GM19351 (cell line): ENCODE results near the gene STARD3NL.
"Not testable (repeated sequence)": the region's sequence is repeated elsewhere in the genome, so short reads cannot be mapped to it uniquely, and the experiment has no call there.

Experiments
- ATAC-seq: cut with Tn5 transposase; IDR thresholded peaks from one replicate; pipeline ENCODE4 v1.9.1; 2021; ENCODE audit warnings: mild to moderate bottlenecking, moderate library complexity; ENCODE audit not compliant: unreplicated experiment

Gene STARD3NL

GRCh38 chr7:38262545-38262944 lies 84.5 kb downstream of the STARD3NL start:
- no peak for ATAC-seq

- ATAC-seq, result not testable (repeated sequence)
These were observed 85.2 kb downstream of the STARD3NL start for GRCh38 chr7:38263274-38263673.

- ATAC-seq, result not testable (repeated sequence)
These were observed 86.6 kb downstream of the STARD3NL start for GRCh38 chr7:38264602-38265001.

GRCh38 chr7:38265958-38266357 lies 87.9 kb downstream of the STARD3NL start:
- ATAC-seq, result not testable (repeated sequence)

GRCh38 chr7:38269704-38270346 lies 91.8 kb downstream of the STARD3NL start:
- not testable (repeated sequence) for ATAC-seq

- not testable (repeated sequence) for ATAC-seq
These were observed 92.4 kb downstream of the STARD3NL start for GRCh38 chr7:38270405-38270804.

- ATAC-seq, result no peak
These were observed 95.4 kb downstream of the STARD3NL start, which contains the start of gene TARP for GRCh38 chr7:38273286-38273995. TARP (minus strand) TSS chr7:38273636.

GRCh38 chr7:38274486-38274885 lies 96.4 kb downstream of the STARD3NL start:
- ATAC-seq, result no peak

GRCh38 chr7:38274927-38275620 lies 97.0 kb downstream of the STARD3NL start:
- no peak for ATAC-seq

GRCh38 chr7:38276096-38276877 lies 98.2 kb downstream of the STARD3NL start:
- ATAC-seq, result no peak

GRCh38 chr7:38280000-38280399 lies 102.0 kb downstream of the STARD3NL start:
- ATAC-seq, result no peak
